ENCODE results near the gene FIGNL1.

FIGNL1 gene

DNA sequence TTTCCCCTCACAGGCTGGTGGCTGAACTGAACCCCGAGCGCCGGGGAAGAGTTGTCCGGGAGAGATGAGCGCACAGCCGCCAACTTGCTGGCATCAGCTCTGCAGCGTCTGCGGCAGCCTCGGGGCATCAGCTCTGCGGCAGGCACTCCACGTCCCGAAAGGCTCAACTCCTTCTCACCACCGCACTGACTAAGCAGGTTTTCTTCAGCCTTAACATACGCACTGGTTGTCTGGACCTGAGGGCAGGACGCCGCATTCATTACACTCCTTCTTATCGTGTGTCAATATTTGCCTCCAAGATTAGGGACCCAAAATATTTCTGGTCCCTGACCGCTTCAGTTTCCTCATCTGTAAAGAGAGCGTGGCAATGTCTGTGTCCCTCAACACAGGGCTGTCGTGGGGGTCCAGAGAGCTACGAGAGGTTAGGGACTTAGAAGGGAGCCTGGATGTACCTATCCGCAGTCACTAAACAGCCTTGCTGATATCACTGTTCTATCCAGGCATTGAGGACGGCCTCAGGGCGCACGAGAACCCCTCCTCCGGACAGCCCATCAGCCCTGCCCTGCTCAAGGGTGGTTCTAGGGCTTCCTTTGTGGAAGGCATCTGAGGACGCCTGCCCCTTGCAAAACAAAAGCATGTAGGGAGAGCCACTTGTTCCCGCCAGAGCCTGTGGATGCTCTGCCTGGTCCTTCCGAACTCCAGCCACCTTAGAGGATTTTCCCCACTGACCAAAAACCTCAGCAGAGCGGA is 42.8 kb upstream of the FIGNL1 start:
- Histone ChIP-seq H3K9me3 (ENCODE audit: insufficient read depth, low read length) (peaks cover 4% of the 10 kb centered on the region; the same call in 1 of the 2 replicates), H3K27ac (ENCODE audit: low read depth, low read length) (no peak overlapping the region), H3K4me2 (ENCODE audit: low read depth, low read length, poor library complexity, severe bottlenecking) (no peak overlapping the region), H2AFZ (ENCODE audit: low read depth, low read length, severe bottlenecking) (no peak overlapping the region), H3K9ac (ENCODE audit: low read length) (no peak overlapping the region), H4K20me1 (ENCODE audit: low read depth, low read length) (no peaks in the 10 kb centered on the region), H3F3A (ENCODE audit: insufficient read depth) (no peaks in the 10 kb centered on the region), H3K36me3 (ENCODE audit: low read length) (no peaks in the 10 kb centered on the region; the same call in 1 of the 2 replicates), H3K4me3 (ENCODE audit: insufficient read depth, low read length, poor library complexity, severe bottlenecking) (no peak overlapping the region), H3K9me2 (replicated peaks; ENCODE audit: insufficient read depth, low read length) (no peaks in the 10 kb centered on the region), H3K79me2 (ENCODE audit: insufficient read depth, low read length) (no peaks in the 10 kb centered on the region), H3K27me3 (ENCODE audit: low read length) (0 out of 2 replicates have a peak, but pooled peaks cover 4% of the 10 kb centered on the region)
- no peak for TF ChIP-seq EZH2phosphoT487 (conservative IDR thresholded peaks at IDR 0.05; ENCODE audit: low read length)
- TF ChIP-seq, protein P1, sequence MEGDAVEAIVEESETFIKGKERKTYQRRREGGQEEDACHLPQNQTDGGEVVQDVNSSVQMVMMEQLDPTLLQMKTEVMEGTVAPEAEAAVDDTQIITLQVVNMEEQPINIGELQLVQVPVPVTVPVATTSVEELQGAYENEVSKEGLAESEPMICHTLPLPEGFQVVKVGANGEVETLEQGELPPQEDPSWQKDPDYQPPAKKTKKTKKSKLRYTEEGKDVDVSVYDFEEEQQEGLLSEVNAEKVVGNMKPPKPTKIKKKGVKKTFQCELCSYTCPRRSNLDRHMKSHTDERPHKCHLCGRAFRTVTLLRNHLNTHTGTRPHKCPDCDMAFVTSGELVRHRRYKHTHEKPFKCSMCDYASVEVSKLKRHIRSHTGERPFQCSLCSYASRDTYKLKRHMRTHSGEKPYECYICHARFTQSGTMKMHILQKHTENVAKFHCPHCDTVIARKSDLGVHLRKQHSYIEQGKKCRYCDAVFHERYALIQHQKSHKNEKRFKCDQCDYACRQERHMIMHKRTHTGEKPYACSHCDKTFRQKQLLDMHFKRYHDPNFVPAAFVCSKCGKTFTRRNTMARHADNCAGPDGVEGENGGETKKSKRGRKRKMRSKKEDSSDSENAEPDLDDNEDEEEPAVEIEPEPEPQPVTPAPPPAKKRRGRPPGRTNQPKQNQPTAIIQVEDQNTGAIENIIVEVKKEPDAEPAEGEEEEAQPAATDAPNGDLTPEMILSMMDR (IDR thresholded peaks at IDR 0.05; ENCODE audit: insufficient read depth, low read length, poor library complexity, severe bottlenecking): no peak

DNA sequence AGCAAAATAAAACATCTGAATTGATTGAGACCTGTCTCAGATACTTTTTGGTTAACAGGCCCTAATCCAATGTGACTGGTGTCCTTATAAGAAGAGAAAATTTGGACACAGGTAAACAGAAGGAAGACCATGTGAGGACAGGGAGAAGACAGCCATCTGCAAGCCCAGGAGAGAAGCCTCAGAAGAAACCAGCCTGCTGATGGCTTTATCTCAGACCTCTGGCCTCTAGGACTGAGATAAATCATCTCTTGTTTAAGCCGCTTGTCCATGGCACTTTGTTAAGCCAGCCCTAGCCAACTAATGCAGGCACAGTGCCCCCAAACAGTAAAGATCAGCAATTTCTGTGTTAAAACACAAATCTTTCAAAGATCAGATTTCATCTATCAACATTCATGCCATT is 41.8 kb upstream of the FIGNL1 start:
- no peak overlapping the region for H3K4me3 ChIP-seq (ENCODE audit: insufficient read depth, low read length, poor library complexity, severe bottlenecking)
- H3K79me2 ChIP-seq (ENCODE audit: insufficient read depth, low read length): no peaks in the 10 kb centered on the region
- no peaks in the 10 kb centered on the region for H3F3A ChIP-seq (ENCODE audit: insufficient read depth)
- H3K27ac ChIP-seq (ENCODE audit: low read depth, low read length): no peak overlapping the region
- H3K4me2 ChIP-seq (ENCODE audit: low read depth, low read length, poor library complexity, severe bottlenecking): no peak overlapping the region
- H3K9me3 ChIP-seq (ENCODE audit: insufficient read depth, low read length): peaks cover 9% of the 10 kb centered on the region; the same call in 1 of the 2 replicates
- no peaks in the 10 kb centered on the region; the same call in 1 of the 2 replicates for H3K36me3 ChIP-seq (ENCODE audit: low read length)
- H3K9ac ChIP-seq (ENCODE audit: low read length): no peak overlapping the region
- H3K9me2 ChIP-seq (replicated peaks; ENCODE audit: insufficient read depth, low read length): no peaks in the 10 kb centered on the region
- no peaks in the 10 kb centered on the region for H4K20me1 ChIP-seq (ENCODE audit: low read depth, low read length)
- TF ChIP-seq, protein P1 (IDR thresholded peaks at IDR 0.05; ENCODE audit: insufficient read depth, low read length, poor library complexity, severe bottlenecking): no peak
- no peak for TF ChIP-seq EZH2phosphoT487 (conservative IDR thresholded peaks at IDR 0.05; ENCODE audit: low read length)
- H3K27me3 ChIP-seq (ENCODE audit: low read length): 0 out of 2 replicates have a peak, but pooled peaks cover 4% of the 10 kb centered on the region
- no peak overlapping the region for H2AFZ ChIP-seq (ENCODE audit: low read depth, low read length, severe bottlenecking)

DNA sequence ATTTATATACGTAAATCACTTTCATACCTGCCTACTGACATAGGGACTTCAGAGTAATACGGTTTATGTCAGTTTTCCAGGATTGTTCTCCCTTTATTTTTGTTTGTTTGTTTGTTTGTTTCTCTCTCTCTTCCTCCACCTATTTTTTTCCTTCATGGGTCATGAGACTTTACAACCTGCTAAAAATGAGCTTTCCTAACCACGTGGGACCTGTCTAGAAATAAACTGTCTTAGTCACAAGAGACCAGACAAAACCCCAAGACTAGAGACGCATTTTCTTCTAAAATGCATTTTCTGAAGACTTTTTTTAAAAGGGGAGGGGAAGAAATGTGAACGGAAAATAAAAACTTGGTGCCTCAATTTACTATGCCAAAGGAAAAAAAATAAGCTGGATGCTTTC is 41.1 kb upstream of the FIGNL1 start:
- no peaks in the 10 kb centered on the region for H3K9me2 ChIP-seq (replicated peaks; ENCODE audit: insufficient read depth, low read length)
- H3K27me3 ChIP-seq (ENCODE audit: low read length): 0 out of 2 replicates have a peak, but pooled peaks cover 4% of the 10 kb centered on the region
- no peaks in the 10 kb centered on the region for H3F3A ChIP-seq (ENCODE audit: insufficient read depth)
- H3K27ac ChIP-seq (ENCODE audit: low read depth, low read length): no peak overlapping the region
- peaks cover 9% of the 10 kb centered on the region; the same call in 1 of the 2 replicates for H3K9me3 ChIP-seq (ENCODE audit: insufficient read depth, low read length)
- H3K4me2 ChIP-seq (ENCODE audit: low read depth, low read length, poor library complexity, severe bottlenecking): no peak overlapping the region
- no peak overlapping the region for H2AFZ ChIP-seq (ENCODE audit: low read depth, low read length, severe bottlenecking)
- H3K4me3 ChIP-seq (ENCODE audit: insufficient read depth, low read length, poor library complexity, severe bottlenecking): no peak overlapping the region
- H3K36me3 ChIP-seq (ENCODE audit: low read length): no peaks in the 10 kb centered on the region; the same call in 1 of the 2 replicates
- H3K79me2 ChIP-seq (ENCODE audit: insufficient read depth, low read length): no peaks in the 10 kb centered on the region
- no peaks in the 10 kb centered on the region for H4K20me1 ChIP-seq (ENCODE audit: low read depth, low read length)
- H3K9ac ChIP-seq (ENCODE audit: low read length): no peak overlapping the region
- TF ChIP-seq, protein P1 (IDR thresholded peaks at IDR 0.05; ENCODE audit: insufficient read depth, low read length, poor library complexity, severe bottlenecking): no peak
- TF ChIP-seq EZH2phosphoT487 (conservative IDR thresholded peaks at IDR 0.05; ENCODE audit: low read length): no peak

Measured in SU-DHL-6 (cell line).